GM23338 (cell line): ENCODE results near the gene CLCNKA. TPM values are rescaled to one million over a fixed set of nuclear protein-coding genes. Genes with fewer than 3 reads are reported as not detected.

Experiments used
- ATAC-seq: fragments of 200-7000 bp; cut with Tn5 transposase; 3 replicates; pipeline ENCODE4 v1.9.1; 2020
- DNase-seq: peaks from one replicate; pipeline ENCODE4 v3.0.0-alpha.2; 2015; ENCODE audit warnings: low spot score
- H2AFZ ChIP-seq: fragments of 200-600 bp; sonication (generic); 2 replicates; pipeline ENCODE4 v1.8.0; 2016; ENCODE audit warnings: antibody characterized with exemption, mild to moderate bottlenecking, moderate library complexity
- H3F3A ChIP-seq: fragments of 200-600 bp; sonication (generic); replicated peaks from 2 replicates; pipeline ENCODE4 v1.8.0; 2017; ENCODE audit warnings: antibody characterized with exemption, mixed run types, low read depth
- H3K27ac ChIP-seq: fragments of 200-600 bp; sonication (generic); 2 replicates; pipeline ENCODE4 v1.6.1; 2016; ENCODE audit warnings: low read depth
- H3K27me3 ChIP-seq: fragments of 200-600 bp; sonication (generic); 2 replicates; pipeline ENCODE4 v1.8.0; 2016; ENCODE audit warnings: mild to moderate bottlenecking, mixed run types, moderate library complexity; ENCODE audit not compliant: insufficient read depth
- H3K36me3 ChIP-seq: fragments of 200-600 bp; sonication (generic); 2 replicates; pipeline ENCODE4 v1.8.0; 2016; ENCODE audit warnings: mild to moderate bottlenecking; ENCODE audit not compliant: insufficient read depth
- H3K4me1 ChIP-seq: fragments of 200-600 bp; sonication (generic); 2 replicates; pipeline ENCODE4 v1.8.0; 2016; ENCODE audit warnings: mild to moderate bottlenecking, moderate library complexity; ENCODE audit not compliant: insufficient read depth
- H3K4me2 ChIP-seq: fragments of 200-600 bp; sonication (generic); 2 replicates; pipeline ENCODE4 v1.7.1; 2017; ENCODE audit warnings: mixed run types
- H3K4me3 ChIP-seq: fragments of 200-600 bp; sonication (generic); 2 replicates; pipeline ENCODE4 v1.6.1; 2016; ENCODE audit warnings: mixed run types
- H3K79me2 ChIP-seq: fragments of 200-600 bp; sonication (generic); replicated peaks from 2 replicates; pipeline ENCODE4 v1.8.0; 2017; ENCODE audit warnings: mild to moderate bottlenecking; ENCODE audit not compliant: insufficient read depth
- H3K9me2 ChIP-seq: fragments of 200-600 bp; sonication (generic); 2 replicates; pipeline ENCODE4 v1.8.0; 2017; ENCODE audit not compliant: insufficient read depth
- H4K20me1 ChIP-seq: fragments of 200-600 bp; sonication (generic); replicated peaks from 2 replicates; pipeline ENCODE4 v1.8.0; 2017; ENCODE audit warnings: mild to moderate bottlenecking; ENCODE audit not compliant: insufficient read depth
- H3K27ac Mint-ChIP-seq: 2 replicates; pipeline ENCODE4 v1.8.0; 2020; ENCODE audit warnings: inconsistent platforms, mild to moderate bottlenecking, moderate library complexity, mixed read lengths
- H3K27me3 Mint-ChIP-seq: 3 replicates; pipeline ENCODE4 v1.8.0; 2022; ENCODE audit warnings: low read depth, mild to moderate bottlenecking, moderate library complexity, mixed read lengths, inconsistent platforms; ENCODE audit not compliant: insufficient read depth, poor library complexity
- H3K36me3 Mint-ChIP-seq: 3 replicates; pipeline ENCODE4 v1.8.0; 2021; ENCODE audit warnings: low read depth, mild to moderate bottlenecking, inconsistent platforms, moderate library complexity, mixed read lengths
- H3K4me1 Mint-ChIP-seq: 3 replicates; pipeline ENCODE4 v1.8.0; 2020; ENCODE audit warnings: mild to moderate bottlenecking, inconsistent platforms, mixed read lengths
- H3K4me3 Mint-ChIP-seq: 3 replicates; pipeline ENCODE4 v1.8.0; 2021; ENCODE audit warnings: moderate library complexity, mild to moderate bottlenecking, inconsistent platforms, mixed read lengths
- H3K9me3 Mint-ChIP-seq: 3 replicates; pipeline ENCODE4 v1.8.0; 2020; ENCODE audit warnings: moderate library complexity, mild to moderate bottlenecking, inconsistent platforms, mixed read lengths
- CREB1 ChIP-seq: fragments of 250-450 bp; sonication (Bioruptor Pico); IDR thresholded peaks from 2 replicates; pipeline ENCODE4 v1.5.0; 2020; ENCODE audit warnings: low read depth, mild to moderate bottlenecking, moderate library complexity
- CTCF ChIP-seq, 2 experiments: fragments of 200-600 bp in 1 of 2; sonication (generic) in 1 of 2; conservative IDR thresholded peaks; 2 replicates each; pipeline versions ENCODE4 v1.5.1 to v1.6.1; 2016 to 2017; ENCODE audit warnings: antibody characterized with exemption in 2 of 2, low read depth in 2 of 2, mild to moderate bottlenecking in 2 of 2, moderate library complexity in 1 of 2
- ETS1 ChIP-seq: IDR thresholded peaks from 2 replicates; pipeline ENCODE4 v1.6.1; 2016; ENCODE audit warnings: antibody characterized with exemption
- EZH2 ChIP-seq: fragments of 200-600 bp; sonication (generic); IDR thresholded peaks from one replicate; pipeline ENCODE4 v1.8.0; 2017; ENCODE audit warnings: antibody characterized with exemption, mild to moderate bottlenecking, low read depth; ENCODE audit not compliant: unreplicated experiment
- EZH2phosphoT487 ChIP-seq: fragments of 200-600 bp; sonication (generic); IDR thresholded peaks from one replicate; pipeline ENCODE4 v1.8.1; 2018; ENCODE audit warnings: antibody characterized with exemption; ENCODE audit not compliant: unreplicated experiment
- JUNB ChIP-seq: IDR thresholded peaks from one replicate; pipeline ENCODE4 v1.6.1; 2016; ENCODE audit warnings: antibody characterized with exemption; ENCODE audit not compliant: unreplicated experiment
- NANOG ChIP-seq: IDR thresholded peaks from 2 replicates; pipeline ENCODE4 v1.6.1; 2016; ENCODE audit warnings: antibody characterized with exemption, borderline replicate concordance
- POLR2AphosphoS5 ChIP-seq: IDR thresholded peaks from 2 replicates; pipeline ENCODE4 v1.6.1; 2016; ENCODE audit warnings: antibody characterized with exemption, low read depth
- STAT1 ChIP-seq: IDR thresholded peaks from one replicate; pipeline ENCODE4 v1.6.1; 2016; ENCODE audit warnings: antibody characterized with exemption; ENCODE audit not compliant: unreplicated experiment
- ZNF114 ChIP-seq: fragments of 250-450 bp; sonication (Bioruptor Pico); IDR thresholded peaks from 2 replicates; pipeline ENCODE4 v1.5.0; 2020; ENCODE audit warnings: mild to moderate bottlenecking, moderate library complexity
- polyA plus RNA-seq: library from polyadenylated mRNA; unstranded; fragments of >200 nt; fragmentation: Nextera tagmentation; extraction: Ambion mirVana; gene quantifications from 2 replicates; pipeline ENCODE4 v1.2.1, GENCODE V29; 2016
- total RNA-seq: library from RNA; depleted of rRNA; stranded (reverse); fragments of >200 nt; shearing (Covaris generic); gene quantifications from 2 replicates; pipeline ENCODE4 v1.2.3, GENCODE V29; 2014
- TF ChIP-seq, protein P1 (sequence below): IDR thresholded peaks from one replicate; pipeline ENCODE4 v1.6.1; 2018; ENCODE audit warnings: antibody characterized with exemption; ENCODE audit not compliant: unreplicated experiment
- TF ChIP-seq, protein P2 (sequence below): fragments of 250-450 bp; sonication (Bioruptor Pico); IDR thresholded peaks from 2 replicates; pipeline ENCODE4 v1.5.0; 2020; ENCODE audit warnings: mild to moderate bottlenecking, moderate library complexity

Gene CLCNKA
- total and polyA plus RNA-seq, 2 experiments from 2014 or later = 0.59 to 0.76 TPM

DNA sequence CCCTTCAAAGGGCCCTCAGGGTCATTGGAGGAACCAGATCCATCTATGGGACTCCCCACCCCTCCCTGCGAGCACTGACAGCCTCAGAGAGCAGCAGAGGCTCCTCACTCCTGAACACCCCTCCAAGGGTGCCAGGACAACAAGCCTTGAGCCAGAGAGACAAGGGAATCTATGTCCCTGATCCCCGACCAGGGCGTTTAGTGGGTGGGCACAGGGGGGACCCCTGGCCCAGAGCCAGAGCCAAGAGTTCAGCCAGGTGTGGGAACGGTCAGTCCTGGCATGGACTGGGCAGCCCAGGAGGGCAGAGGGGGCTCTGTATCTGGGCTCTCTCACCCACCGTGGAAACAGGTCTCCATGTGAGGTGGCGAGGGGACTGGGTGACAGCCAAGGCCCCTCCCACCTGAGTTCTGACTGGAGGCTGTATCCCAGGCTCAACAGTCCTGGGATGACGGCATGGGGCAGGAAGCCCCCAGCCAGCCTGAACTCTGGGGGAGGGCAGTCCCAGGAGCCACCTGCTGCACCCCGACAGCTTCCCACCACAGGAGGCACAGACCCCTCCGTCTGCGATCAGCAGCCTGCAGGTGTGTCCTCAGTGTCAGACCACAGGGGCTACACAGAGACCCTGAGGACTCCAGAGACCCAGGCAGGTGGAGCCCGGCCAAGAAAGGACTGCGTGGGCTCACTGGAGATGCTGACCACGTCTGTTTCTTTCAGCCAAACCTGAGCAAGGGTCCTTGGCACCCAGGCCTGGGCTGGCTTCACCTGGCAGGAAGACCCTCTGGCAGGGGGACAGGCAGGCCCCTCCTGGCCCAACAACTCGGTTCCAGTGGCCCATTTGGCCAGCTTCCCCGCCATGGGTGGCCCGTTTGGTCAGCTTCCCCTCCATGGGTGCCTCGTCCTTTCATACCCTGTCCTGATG, 29.0 kb upstream of the CLCNKA start:
- Mint-ChIP-seq H3K36me3 (no peaks in the 10 kb centered on the region), H3K9me3 (no peaks in the 10 kb centered on the region)
- no peak for DNase-seq

More for the DNA sequence above, 29.0 kb upstream of the CLCNKA start:
- H3K4me3 Mint-ChIP-seq = no peak overlapping the region
- H3K4me1 Mint-ChIP-seq = no peaks in the 10 kb centered on the region
- H3K27me3 ChIP-seq = no peaks in the 10 kb centered on the region
- H3K9me2 ChIP-seq = no peaks in the 10 kb centered on the region
- no peak overlapping the region for H3K27ac Mint-ChIP-seq
- TF ChIP-seq EZH2phosphoT487 (no peak), ETS1 (no peak), CREB1 (CRISPR knock-in tag) (no peak), CTCF (conservative IDR thresholded peaks at IDR 0.05; ENCODE audit: low read depth in 2 of 2) (no peak), ZNF114 (CRISPR knock-in tag) (no peak), JUNB (no peak), NANOG (no peak), EZH2 (no peak), STAT1 (no peak), POLR2AphosphoS5 (no peak)
- TF ChIP-seq, protein P1, sequence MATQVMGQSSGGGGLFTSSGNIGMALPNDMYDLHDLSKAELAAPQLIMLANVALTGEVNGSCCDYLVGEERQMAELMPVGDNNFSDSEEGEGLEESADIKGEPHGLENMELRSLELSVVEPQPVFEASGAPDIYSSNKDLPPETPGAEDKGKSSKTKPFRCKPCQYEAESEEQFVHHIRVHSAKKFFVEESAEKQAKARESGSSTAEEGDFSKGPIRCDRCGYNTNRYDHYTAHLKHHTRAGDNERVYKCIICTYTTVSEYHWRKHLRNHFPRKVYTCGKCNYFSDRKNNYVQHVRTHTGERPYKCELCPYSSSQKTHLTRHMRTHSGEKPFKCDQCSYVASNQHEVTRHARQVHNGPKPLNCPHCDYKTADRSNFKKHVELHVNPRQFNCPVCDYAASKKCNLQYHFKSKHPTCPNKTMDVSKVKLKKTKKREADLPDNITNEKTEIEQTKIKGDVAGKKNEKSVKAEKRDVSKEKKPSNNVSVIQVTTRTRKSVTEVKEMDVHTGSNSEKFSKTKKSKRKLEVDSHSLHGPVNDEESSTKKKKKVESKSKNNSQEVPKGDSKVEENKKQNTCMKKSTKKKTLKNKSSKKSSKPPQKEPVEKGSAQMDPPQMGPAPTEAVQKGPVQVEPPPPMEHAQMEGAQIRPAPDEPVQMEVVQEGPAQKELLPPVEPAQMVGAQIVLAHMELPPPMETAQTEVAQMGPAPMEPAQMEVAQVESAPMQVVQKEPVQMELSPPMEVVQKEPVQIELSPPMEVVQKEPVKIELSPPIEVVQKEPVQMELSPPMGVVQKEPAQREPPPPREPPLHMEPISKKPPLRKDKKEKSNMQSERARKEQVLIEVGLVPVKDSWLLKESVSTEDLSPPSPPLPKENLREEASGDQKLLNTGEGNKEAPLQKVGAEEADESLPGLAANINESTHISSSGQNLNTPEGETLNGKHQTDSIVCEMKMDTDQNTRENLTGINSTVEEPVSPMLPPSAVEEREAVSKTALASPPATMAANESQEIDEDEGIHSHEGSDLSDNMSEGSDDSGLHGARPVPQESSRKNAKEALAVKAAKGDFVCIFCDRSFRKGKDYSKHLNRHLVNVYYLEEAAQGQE = no peak
- TF ChIP-seq, protein P2, sequence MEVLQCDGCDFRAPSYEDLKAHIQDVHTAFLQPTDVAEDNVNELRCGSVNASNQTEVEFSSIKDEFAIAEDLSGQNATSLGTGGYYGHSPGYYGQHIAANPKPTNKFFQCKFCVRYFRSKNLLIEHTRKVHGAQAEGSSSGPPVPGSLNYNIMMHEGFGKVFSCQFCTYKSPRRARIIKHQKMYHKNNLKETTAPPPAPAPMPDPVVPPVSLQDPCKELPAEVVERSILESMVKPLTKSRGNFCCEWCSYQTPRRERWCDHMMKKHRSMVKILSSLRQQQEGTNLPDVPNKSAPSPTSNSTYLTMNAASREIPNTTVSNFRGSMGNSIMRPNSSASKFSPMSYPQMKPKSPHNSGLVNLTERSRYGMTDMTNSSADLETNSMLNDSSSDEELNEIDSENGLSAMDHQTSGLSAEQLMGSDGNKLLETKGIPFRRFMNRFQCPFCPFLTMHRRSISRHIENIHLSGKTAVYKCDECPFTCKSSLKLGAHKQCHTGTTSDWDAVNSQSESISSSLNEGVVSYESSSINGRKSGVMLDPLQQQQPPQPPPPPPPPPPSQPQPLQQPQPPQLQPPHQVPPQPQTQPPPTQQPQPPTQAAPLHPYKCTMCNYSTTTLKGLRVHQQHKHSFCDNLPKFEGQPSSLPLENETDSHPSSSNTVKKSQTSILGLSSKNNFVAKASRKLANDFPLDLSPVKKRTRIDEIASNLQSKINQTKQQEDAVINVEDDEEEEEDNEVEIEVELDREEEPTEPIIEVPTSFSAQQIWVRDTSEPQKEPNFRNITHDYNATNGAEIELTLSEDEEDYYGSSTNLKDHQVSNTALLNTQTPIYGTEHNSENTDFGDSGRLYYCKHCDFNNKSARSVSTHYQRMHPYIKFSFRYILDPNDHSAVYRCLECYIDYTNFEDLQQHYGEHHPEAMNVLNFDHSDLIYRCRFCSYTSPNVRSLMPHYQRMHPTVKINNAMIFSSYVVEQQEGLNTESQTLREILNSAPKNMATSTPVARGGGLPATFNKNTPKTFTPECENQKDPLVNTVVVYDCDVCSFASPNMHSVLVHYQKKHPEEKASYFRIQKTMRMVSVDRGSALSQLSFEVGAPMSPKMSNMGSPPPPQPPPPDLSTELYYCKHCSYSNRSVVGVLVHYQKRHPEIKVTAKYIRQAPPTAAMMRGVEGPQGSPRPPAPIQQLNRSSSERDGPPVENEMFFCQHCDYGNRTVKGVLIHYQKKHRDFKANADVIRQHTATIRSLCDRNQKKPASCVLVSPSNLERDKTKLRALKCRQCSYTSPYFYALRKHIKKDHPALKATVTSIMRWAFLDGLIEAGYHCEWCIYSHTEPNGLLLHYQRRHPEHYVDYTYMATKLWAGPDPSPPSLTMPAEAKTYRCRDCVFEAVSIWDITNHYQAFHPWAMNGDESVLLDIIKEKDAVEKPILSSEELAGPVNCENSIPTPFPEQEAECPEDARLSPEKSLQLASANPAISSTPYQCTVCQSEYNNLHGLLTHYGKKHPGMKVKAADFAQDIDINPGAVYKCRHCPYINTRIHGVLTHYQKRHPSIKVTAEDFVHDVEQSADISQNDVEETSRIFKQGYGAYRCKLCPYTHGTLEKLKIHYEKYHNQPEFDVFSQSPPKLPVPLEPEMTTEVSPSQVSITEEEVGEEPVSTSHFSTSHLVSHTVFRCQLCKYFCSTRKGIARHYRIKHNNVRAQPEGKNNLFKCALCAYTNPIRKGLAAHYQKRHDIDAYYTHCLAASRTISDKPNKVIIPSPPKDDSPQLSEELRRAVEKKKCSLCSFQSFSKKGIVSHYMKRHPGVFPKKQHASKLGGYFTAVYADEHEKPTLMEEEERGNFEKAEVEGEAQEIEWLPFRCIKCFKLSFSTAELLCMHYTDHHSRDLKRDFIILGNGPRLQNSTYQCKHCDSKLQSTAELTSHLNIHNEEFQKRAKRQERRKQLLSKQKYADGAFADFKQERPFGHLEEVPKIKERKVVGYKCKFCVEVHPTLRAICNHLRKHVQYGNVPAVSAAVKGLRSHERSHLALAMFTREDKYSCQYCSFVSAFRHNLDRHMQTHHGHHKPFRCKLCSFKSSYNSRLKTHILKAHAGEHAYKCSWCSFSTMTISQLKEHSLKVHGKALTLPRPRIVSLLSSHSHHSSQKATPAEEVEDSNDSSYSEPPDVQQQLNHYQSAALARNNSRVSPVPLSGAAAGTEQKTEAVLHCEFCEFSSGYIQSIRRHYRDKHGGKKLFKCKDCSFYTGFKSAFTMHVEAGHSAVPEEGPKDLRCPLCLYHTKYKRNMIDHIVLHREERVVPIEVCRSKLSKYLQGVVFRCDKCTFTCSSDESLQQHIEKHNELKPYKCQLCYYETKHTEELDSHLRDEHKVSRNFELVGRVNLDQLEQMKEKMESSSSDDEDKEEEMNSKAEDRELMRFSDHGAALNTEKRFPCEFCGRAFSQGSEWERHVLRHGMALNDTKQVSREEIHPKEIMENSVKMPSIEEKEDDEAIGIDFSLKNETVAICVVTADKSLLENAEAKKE = no peak
- H3K4me1 ChIP-seq = no peaks in the 10 kb centered on the region
- no peak overlapping the region for H2AFZ ChIP-seq
- no peak overlapping the region for H3K27ac ChIP-seq
- H3K79me2 ChIP-seq = no peaks in the 10 kb centered on the region
- no peak overlapping the region for H3K4me2 ChIP-seq
- no peak for ATAC-seq
- H3K27me3 Mint-ChIP-seq = peaks cover 6% of the 10 kb centered on the region
- H3K4me3 ChIP-seq = no peak overlapping the region
- H3F3A ChIP-seq = no peaks in the 10 kb centered on the region
- no peaks in the 10 kb centered on the region for H4K20me1 ChIP-seq
- no peaks in the 10 kb centered on the region for H3K36me3 ChIP-seq
